GM12801 (cell line): ENCODE data around the gene MOK.

Experiments used
- CTCF ChIP-seq: IDR thresholded peaks from one replicate; pipeline ENCODE4 v1.5.1; 2011; ENCODE audit warnings: control low read depth; ENCODE audit not compliant: insufficient read length; ENCODE audit errors: extremely low read depth

The MOK gene

GRCh38 chr14:102320033-102320660, 15.2 kb upstream of the MOK start:
- TF ChIP-seq CTCF, result no peak

- no peak for TF ChIP-seq CTCF
Measured at GRCh38 chr14:102319351-102320032, 14.5 kb upstream of the MOK start, which contains the start of gene ZNF839. Gene ZNF839, plus strand, starts transcription at chr14:102319746. Its CDS starts 20 bp downstream, at chr14:102319766.

- no peak for TF ChIP-seq CTCF
Measured at GRCh38 chr14:102318781-102319276, 13.9 kb upstream of the MOK start.

- TF ChIP-seq CTCF, result no peak
Measured at GRCh38 chr14:102317564-102318248, 12.7 kb upstream of the MOK start.

- TF ChIP-seq CTCF, result no peak
Measured at GRCh38 chr14:102316743-102317563, 12.0 kb upstream of the MOK start.

- no peak for TF ChIP-seq CTCF
Measured at GRCh38 chr14:102316338-102316742, 11.4 kb upstream of the MOK start.
